OCI-M1 (cell line): ENCODE results near the gene POLR3B.
"Not testable (repeated sequence)": the region's sequence is repeated elsewhere in the genome, so short reads cannot be mapped to it uniquely, and the experiment has no call there.

ENCODE experiments used
- DNase-seq: peaks from one replicate; lab custom pipeline; 2025; lab: John Stamatoyannopoulos, UW

Gene POLR3B

GRCh38 chr12:106342397-106343213 lies 14.9 kb upstream of the POLR3B start:
- DNase-seq = peak; percentile 17

- no peak for DNase-seq
Measured at GRCh38 chr12:106343214-106343528, 14.4 kb upstream of the POLR3B start.

- DNase-seq = no peak
Measured at GRCh38 chr12:106344131-106344530, 13.4 kb upstream of the POLR3B start.

- peak; percentile 48 for DNase-seq
Measured at GRCh38 chr12:106345746-106346145, 11.8 kb upstream of the POLR3B start.

GRCh38 chr12:106348411-106348810 lies 9.1 kb upstream of the POLR3B start:
- DNase-seq = no peak

GRCh38 chr12:106353175-106353574 lies 4.4 kb upstream of the POLR3B start:
- no peak for DNase-seq

GRCh38 chr12:106358396-106359241 lies 1.1 kb downstream of the POLR3B start:
- peak; percentile 95 for DNase-seq

GRCh38 chr12:106359646-106360399 lies 2.3 kb downstream of the POLR3B start:
- peak; percentile 18 for DNase-seq

- DNase-seq = no peak
Measured at GRCh38 chr12:106360400-106360994, 2.9 kb downstream of the POLR3B start.

- no peak for DNase-seq
Measured at GRCh38 chr12:106362971-106363370, 5.4 kb downstream of the POLR3B start.

GRCh38 chr12:106364261-106364660 lies 6.7 kb downstream of the POLR3B start:
- no peak for DNase-seq

GRCh38 chr12:106369624-106370346 lies 12.2 kb downstream of the POLR3B start:
- DNase-seq = no peak

GRCh38 chr12:106378788-106379187 lies 21.2 kb downstream of the POLR3B start:
- peak; percentile 50 for DNase-seq

GRCh38 chr12:106380954-106381353 lies 23.4 kb downstream of the POLR3B start:
- no peak for DNase-seq

- DNase-seq = not testable (repeated sequence)
Measured at GRCh38 chr12:106381866-106382265, 24.3 kb downstream of the POLR3B start.

GRCh38 chr12:106386813-106387535 lies 29.4 kb downstream of the POLR3B start:
- no peak for DNase-seq

GRCh38 chr12:106387848-106388377 lies 30.4 kb downstream of the POLR3B start:
- no peak for DNase-seq

- no peak for DNase-seq
Measured at GRCh38 chr12:106389151-106389550, 31.6 kb downstream of the POLR3B start.

- DNase-seq = no peak
Measured at GRCh38 chr12:106392759-106393158, 35.2 kb downstream of the POLR3B start.

- peak; percentile 9 for DNase-seq
Measured at GRCh38 chr12:106409878-106410277, 52.3 kb downstream of the POLR3B start.
